Dedifferentiated amniotic fluid mesenchymal stem cell (primary cell): ENCODE data around the gene NR4A1.

Source experiments
- DNase-seq: peaks from one replicate; pipeline ENCODE4 v3.0.0-alpha.2; 2016; ENCODE audit errors: extremely low spot score

The NR4A1 gene

GRCh38 chr12:52041695-52042123, 9.5 kb upstream of the NR4A1 start:
- peak; percentile 80 for DNase-seq

DNA sequence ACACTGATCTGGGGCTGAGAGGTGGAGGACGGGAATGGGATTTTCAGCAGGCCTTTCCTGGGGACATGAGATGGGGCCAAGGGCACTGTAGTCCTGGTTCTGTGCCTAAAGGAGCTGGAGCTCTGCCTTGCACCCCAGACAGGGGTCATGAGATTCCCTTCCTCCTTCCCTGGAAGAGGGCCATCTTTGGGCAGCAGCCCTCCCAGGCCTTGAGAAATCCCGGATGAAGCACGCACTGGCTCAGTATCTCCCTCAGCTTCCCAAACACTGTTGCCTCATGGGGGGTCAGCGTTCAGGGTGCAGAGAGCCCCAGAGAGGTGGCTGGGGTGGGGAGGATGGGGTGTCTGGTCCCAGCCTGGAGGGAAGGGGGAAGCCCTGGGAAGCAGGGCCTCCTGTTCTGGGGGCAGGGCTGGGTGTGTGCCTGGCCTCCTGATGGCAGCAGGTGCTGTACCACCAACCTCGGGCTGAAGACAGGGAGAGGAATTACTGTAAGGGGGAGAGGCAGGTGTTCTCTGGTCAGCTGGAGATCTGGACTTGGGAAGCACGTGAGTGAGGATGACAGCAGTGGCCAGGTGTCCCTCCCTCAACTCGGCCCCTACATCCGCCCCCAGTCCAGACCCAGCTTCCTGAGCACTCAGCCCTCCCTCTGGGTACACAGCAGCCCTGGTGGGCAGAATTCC, 8.4 kb upstream of the NR4A1 start:
- DNase-seq: no peak

DNA sequence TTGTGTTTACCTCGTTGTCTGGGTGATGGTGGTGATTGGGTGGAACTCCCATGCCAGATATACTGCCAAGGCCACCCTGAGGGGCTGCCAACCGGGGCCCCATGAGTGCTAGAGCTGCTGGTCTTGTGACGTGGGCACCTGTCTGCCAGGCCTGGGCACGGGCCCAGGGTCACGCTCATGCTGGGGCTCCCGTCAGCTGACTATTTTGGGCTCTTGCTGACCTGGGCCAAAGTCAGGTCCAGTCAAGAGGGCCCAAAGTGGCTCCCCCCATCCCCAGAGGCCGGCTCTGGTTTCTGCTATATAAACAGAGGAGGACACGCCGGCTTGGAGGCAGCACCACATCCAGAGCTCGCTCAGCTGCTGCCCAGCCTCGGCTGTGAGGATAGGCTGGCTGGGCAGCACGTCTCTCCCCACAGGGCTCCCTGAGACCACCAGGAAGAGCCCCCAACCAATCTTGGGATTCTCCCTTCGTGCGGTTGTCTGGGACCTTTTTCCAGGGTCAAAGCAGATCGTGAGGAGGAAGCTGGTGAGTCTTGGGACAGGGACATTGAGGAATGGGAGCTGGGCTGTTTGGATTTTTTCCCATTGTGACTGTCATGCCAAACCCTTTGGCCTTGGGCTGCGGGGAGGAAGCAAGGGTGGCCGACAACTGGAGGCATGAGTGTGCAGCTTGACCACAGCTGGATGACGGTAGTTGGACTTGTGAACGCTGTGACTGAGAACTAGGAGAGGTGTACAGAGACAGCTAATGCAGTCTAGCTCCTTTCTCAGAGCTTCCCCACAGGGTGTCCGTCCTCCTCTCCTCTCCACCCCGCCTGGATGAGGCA, 7.6 kb upstream of the NR4A1 start:
- no peak for DNase-seq

- DNase-seq: peak; percentile 68
These were observed 6.8 kb upstream of the NR4A1 start for GRCh38 chr12:52044292-52044983.

GRCh38 chr12:52045794-52046199, 5.4 kb upstream of the NR4A1 start:
- no peak for DNase-seq

DNA sequence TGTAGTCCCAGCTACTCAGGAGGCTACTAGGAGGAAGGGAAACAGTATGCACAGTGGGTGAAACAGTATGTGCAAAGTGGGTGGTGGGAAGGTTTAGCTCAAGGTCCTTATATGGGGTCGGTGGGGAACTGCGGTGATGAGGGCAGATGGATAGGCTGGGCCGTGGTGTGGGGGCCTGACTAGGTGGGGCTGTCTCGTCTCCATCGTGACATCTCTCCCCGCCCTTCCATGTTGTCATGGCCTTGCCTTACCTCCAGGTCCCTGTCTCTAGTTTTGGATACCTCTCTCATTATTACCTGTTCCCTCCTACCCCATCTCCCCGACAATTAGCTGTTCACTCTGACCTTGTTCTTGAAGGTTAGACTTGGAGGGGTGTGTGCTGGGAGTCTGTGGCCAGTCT, 4.4 kb upstream of the NR4A1 start:
- no peak for DNase-seq

DNA sequence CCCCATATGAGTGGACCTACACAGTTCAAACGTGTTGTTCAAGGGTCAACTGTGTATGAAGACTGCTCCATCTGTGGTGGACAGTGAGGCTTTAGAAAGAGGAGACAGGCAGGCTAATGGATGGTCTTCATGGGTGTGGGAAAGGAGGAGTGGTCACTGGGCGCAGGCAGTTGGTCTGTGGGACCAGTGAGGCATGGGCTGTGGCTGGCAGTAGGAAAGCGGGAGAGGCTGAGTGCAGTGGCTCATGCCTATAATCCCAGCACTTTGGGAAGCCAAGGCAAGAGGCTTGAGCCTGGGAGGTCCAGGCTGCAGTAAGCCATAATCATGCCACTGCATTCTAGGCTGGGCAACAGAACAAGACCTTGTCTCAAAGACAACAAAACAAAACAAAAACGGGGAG, 2.0 kb upstream of the NR4A1 start:
- no peak for DNase-seq

- DNase-seq: no peak
These were observed 1.6 kb upstream of the NR4A1 start for GRCh38 chr12:52049688-52050087.

- DNase-seq: no peak
These were observed 1.0 kb upstream of the NR4A1 start for GRCh38 chr12:52050116-52050757.

DNA sequence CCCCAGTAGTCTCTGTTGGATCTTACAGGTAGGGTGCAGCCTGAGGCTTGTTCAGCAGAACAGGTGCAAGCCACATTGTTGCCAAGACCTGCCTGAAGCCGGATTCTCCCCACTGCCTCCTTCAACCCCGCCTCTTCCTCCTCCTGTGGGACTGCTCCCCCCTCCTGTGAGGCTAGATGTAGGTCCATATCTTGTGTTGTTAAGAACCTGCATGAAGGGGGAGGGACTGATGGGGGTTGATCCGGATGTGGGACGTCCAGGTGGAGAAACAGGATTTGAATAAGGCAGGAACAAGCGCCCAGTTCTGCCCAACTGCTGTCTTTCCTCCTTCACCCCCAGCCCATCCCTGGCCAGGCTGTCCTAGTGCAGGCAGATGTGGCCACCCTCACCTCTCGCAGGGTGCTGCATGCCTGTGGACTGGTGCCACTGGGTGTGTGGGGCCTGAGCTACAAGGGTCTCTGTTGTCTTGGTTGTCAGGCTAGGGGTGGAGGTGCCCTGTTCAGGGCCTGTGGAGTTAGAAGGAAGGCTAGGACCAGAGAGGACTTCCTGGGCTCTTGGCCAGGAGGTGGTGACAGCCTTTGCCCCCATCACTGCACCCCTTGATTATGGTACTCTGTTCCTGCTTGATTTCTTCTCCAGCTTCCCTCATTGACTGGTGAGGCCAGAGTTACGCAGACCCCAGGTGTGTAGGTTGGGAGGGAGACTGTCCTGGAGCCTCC, 1.4 kb downstream of the NR4A1 start:
- DNase-seq: no peak

GRCh38 chr12:52053536-52054209, 2.4 kb downstream of the NR4A1 start:
- DNase-seq: no peak

DNA sequence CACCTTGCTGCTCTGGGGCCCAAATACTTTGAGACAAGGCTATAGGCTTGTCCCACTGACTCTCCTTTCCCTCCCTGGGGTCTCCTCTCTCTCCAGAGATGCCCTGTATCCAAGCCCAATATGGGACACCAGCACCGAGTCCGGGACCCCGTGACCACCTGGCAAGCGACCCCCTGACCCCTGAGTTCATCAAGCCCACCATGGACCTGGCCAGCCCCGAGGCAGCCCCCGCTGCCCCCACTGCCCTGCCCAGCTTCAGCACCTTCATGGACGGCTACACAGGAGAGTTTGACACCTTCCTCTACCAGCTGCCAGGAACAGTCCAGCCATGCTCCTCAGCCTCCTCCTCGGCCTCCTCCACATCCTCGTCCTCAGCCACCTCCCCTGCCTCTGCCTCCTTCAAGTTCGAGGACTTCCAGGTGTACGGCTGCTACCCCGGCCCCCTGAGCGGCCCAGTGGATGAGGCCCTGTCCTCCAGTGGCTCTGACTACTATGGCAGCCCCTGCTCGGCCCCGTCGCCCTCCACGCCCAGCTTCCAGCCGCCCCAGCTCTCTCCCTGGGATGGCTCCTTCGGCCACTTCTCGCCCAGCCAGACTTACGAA, 3.1 kb downstream of the NR4A1 start:
- DNase-seq: no peak

DNA sequence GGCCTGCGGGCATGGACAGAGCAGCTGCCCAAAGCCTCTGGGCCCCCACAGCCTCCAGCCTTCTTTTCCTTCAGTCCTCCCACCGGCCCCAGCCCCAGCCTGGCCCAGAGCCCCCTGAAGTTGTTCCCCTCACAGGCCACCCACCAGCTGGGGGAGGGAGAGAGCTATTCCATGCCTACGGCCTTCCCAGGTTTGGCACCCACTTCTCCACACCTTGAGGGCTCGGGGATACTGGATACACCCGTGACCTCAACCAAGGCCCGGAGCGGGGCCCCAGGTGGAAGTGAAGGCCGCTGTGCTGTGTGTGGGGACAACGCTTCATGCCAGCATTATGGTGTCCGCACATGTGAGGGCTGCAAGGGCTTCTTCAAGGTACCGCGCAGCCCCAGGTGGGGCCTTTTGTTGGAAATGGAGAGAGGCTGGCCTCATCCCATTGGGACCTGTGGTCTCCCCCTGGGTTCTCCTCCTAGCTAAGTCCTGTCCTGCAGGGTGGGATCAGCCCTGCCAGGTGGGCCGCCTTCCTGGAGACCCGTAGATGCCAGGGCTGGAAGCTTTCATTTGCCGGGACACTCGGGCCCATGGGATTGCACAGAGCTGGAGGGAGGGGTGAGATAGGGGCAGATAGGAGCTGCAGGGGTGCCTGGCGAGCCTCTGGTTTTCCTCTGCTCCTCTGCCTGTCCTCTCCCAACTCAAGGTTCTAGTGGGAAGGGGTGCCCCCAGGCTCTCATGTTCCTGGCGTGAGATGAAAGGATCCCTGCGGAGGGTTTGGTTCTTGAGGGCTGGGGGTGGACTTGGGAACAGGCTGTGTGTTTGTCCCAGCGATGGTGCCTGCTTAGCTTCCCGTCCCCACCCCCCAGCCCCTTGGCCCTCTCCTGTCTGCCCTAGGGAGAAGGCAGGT, 3.8 kb downstream of the NR4A1 start:
- DNase-seq: no peak

DNA sequence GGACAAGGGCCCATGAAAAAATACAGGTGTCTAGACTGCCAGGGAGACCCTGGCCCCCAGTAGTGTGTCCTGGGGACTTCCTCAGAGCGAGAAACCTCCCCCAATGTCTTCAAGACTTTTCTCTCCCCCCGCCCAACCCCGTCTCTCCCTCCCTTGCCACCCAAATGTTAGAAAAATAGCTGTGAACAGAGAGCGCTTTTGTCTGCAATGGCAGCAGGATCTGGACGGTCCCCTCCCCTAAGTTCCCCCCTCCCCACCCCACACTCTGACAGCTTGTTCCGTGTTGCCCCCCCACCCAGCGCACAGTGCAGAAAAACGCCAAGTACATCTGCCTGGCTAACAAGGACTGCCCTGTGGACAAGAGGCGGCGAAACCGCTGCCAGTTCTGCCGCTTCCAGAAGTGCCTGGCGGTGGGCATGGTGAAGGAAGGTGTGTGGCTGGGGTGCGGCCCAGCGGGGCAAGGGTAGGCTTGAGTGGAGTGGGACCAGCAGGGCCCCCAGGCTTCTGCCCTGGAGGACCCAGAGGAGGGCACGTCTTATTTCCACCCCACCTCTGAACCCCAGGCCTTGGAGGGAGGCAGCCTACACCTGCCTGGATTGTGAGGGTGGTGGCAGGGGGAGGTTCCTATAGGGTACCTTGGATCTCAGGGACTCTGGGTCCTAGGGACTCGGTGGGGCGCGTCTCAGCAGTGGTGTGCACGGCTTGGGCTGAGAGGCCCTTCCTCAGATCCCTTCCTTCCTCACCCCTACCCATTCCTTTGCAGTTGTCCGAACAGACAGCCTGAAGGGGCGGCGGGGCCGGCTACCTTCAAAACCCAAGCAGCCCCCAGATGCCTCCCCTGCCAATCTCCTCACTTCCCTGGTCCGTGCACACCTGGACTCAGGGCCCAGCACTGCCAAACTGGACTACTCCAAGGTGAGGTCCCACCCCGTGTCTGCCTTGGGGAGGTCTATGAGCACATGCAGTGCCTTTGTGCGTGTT, 4.8 kb downstream of the NR4A1 start:
- no peak for DNase-seq

GRCh38 chr12:52056801-52057637, 5.8 kb downstream of the NR4A1 start:
- no peak for DNase-seq

GRCh38 chr12:52057638-52058576, 6.7 kb downstream of the NR4A1 start:
- no peak for DNase-seq
